Mesenchymal stem cell (in vitro differentiated cells and primary cell): Measurements from ENCODE around the gene SEL1L2.

Experiments used
- DNase-seq: peaks from one replicate; pipeline ENCODE4 v3.0.0-alpha.2; 2013
- H2AFZ ChIP-seq: one replicate; pipeline ENCODE4 v1.6.1; 2013; ENCODE audit warnings: low read depth, mild to moderate bottlenecking, control low read depth, inconsistent platforms, low read length, moderate library complexity
- H2AK5ac ChIP-seq: 2 replicates; pipeline ENCODE4 v1.6.1; 2013; ENCODE audit warnings: low read length, moderate library complexity, mild to moderate bottlenecking, inconsistent platforms; ENCODE audit not compliant: severe bottlenecking
- H2BK120ac ChIP-seq: one replicate; pipeline ENCODE4 v1.6.1; 2013; ENCODE audit warnings: low read depth, mild to moderate bottlenecking, inconsistent platforms, low read length, moderate library complexity
- H2BK12ac ChIP-seq, 2 experiments: one replicate each; pipeline ENCODE4 v1.6.1; 2013; ENCODE audit warnings: inconsistent platforms in 2 of 2, low read length in 2 of 2, mild to moderate bottlenecking in 2 of 2, moderate library complexity in 2 of 2, control low read depth in 1 of 2
- H2BK15ac ChIP-seq: one replicate; pipeline ENCODE4 v1.6.1; 2013; ENCODE audit warnings: mild to moderate bottlenecking, low read depth, inconsistent platforms; ENCODE audit not compliant: poor library complexity, severe bottlenecking
- H2BK5ac ChIP-seq: 2 replicates; pipeline ENCODE4 v1.6.1; 2013; ENCODE audit warnings: low read depth, mild to moderate bottlenecking, low read length, control low read depth, inconsistent platforms; ENCODE audit not compliant: poor library complexity, severe bottlenecking
- H3K14ac ChIP-seq, 2 experiments: one replicate each; pipeline ENCODE4 v1.6.1; 2013; ENCODE audit warnings: inconsistent platforms in 2 of 2, low read length in 2 of 2, control low read depth in 1 of 2, mild to moderate bottlenecking in 1 of 2, moderate library complexity in 1 of 2
- H3K18ac ChIP-seq, 2 experiments: one replicate each; pipeline ENCODE4 v1.6.1; 2013; ENCODE audit warnings: inconsistent platforms in 2 of 2, low read length in 2 of 2, control low read depth in 1 of 2, low read depth in 1 of 2, mild to moderate bottlenecking in 1 of 2
- H3K23ac ChIP-seq, 2 experiments: one replicate each; pipeline ENCODE4 v1.6.1; 2013; ENCODE audit warnings: inconsistent platforms in 2 of 2, low read length in 2 of 2, mild to moderate bottlenecking in 2 of 2, moderate library complexity in 2 of 2, control low read depth in 1 of 2
- H3K27ac ChIP-seq: 2 replicates; pipeline ENCODE4 v1.5.1; 2013; ENCODE audit warnings: mild to moderate bottlenecking, moderate library complexity, low read length, control low read depth, inconsistent platforms; ENCODE audit not compliant: poor library complexity, severe bottlenecking
- H3K27me3 ChIP-seq, 2 experiments: 2 replicates each; pipeline versions ENCODE4 v1.6.1 to v1.7.0; 2013; ENCODE audit warnings: low read length in 2 of 2, mild to moderate bottlenecking in 2 of 2, moderate library complexity in 2 of 2, control low read depth in 1 of 2, inconsistent platforms in 1 of 2; ENCODE audit not compliant: control insufficient read depth in 1 of 2, insufficient read depth in 1 of 2
- H3K36me3 ChIP-seq, 2 experiments: 2 replicates each; pipeline versions ENCODE4 v1.6.1 to v1.7.0; 2013; ENCODE audit warnings: low read length in 2 of 2, control low read depth in 1 of 2, inconsistent platforms in 1 of 2, low read depth in 1 of 2, mild to moderate bottlenecking in 1 of 2; ENCODE audit not compliant: insufficient read depth in 2 of 2, control insufficient read depth in 1 of 2
- H3K4ac ChIP-seq, 2 experiments: one replicate each; pipeline ENCODE4 v1.6.1; 2013; ENCODE audit warnings: inconsistent platforms in 2 of 2, low read length in 2 of 2, mild to moderate bottlenecking in 2 of 2, moderate library complexity in 2 of 2, control low read depth in 1 of 2, low read depth in 1 of 2
- H3K4me1 ChIP-seq: 2 replicates; pipeline ENCODE4 v1.6.1; 2013; ENCODE audit warnings: low read depth, low read length, control low read depth; ENCODE audit not compliant: control insufficient read depth, insufficient read depth
- H3K4me2 ChIP-seq: 2 replicates; pipeline ENCODE4 v1.6.1; 2013; ENCODE audit warnings: low read length, mild to moderate bottlenecking, inconsistent platforms; ENCODE audit not compliant: poor library complexity, severe bottlenecking
- H3K4me3 ChIP-seq, 2 experiments: 2 replicates each; pipeline versions ENCODE4 v1.5.1 to v1.7.0; 2013; ENCODE audit warnings: low read length in 2 of 2, mild to moderate bottlenecking in 2 of 2, control low read depth in 1 of 2, low read depth in 1 of 2; ENCODE audit not compliant: insufficient read depth in 1 of 2
- H3K79me1 ChIP-seq: replicated peaks from 2 replicates; pipeline ENCODE4 v1.6.1; 2013; ENCODE audit warnings: mild to moderate bottlenecking, control low read depth, low read length, inconsistent platforms; ENCODE audit not compliant: poor library complexity, severe bottlenecking
- H3K9ac ChIP-seq: 2 replicates; pipeline ENCODE4 v1.7.0; 2013; ENCODE audit warnings: mild to moderate bottlenecking, low read length, moderate library complexity
- H3K9me3 ChIP-seq: 2 replicates; pipeline ENCODE4 v1.7.0; 2013; ENCODE audit warnings: mild to moderate bottlenecking, low read length; ENCODE audit not compliant: control insufficient read depth
- H4K8ac ChIP-seq: one replicate; pipeline ENCODE4 v1.6.1; 2013; ENCODE audit warnings: inconsistent platforms, mild to moderate bottlenecking, low read length, moderate library complexity
- H4K91ac ChIP-seq: one replicate; pipeline ENCODE4 v1.6.1; 2013; ENCODE audit warnings: mild to moderate bottlenecking, low read length, inconsistent platforms
- WGBS: methylation state at CpG from one replicate; pipeline ENCODE4 v1.1.7; 2013; ENCODE audit warnings: mixed read lengths; 5-methylcytosine and 5-hydroxymethylcytosine counted together

SEL1L2 gene

DNA sequence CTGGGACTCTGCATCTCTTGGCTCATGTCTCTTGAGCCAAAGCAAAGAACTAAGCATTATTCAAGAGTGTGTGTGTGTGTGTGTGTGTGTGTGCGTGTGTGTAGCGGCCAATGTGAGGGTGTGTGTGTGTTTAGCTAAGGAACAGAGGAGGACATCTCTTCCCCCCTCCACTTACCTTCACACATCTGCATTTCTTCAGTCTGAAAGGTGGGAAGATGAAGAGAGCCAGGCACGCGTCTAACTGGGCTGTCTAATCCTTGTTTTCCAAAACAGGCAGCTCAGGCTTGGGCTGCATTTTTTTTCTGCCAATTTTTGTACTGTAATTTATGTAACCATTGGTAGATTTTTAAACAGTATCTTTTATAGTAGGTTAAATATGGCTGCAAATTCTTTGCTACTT lies 146.1 kb downstream of the SEL1L2 start:
- Histone ChIP-seq H3K4me3 (no peak overlapping the region), H3K79me1 (no peaks in the 10 kb centered on the region), H2BK120ac (no peak overlapping the region), H3K36me3 (no peaks in the 10 kb centered on the region), H3K18ac (no peak overlapping the region), H3K4me1 (no peaks in the 10 kb centered on the region), H3K27me3 (peaks cover 5 to 11% of the 10 kb centered on the region in 2 experiments), H3K14ac (no peak overlapping the region), H3K4me2 (no peak overlapping the region), H4K91ac (no peak overlapping the region), H2BK12ac (no peak overlapping the region), H3K9ac (no peak overlapping the region), H3K23ac (no peak overlapping the region), H2AFZ (no peak overlapping the region), H3K27ac (no peak overlapping the region), H2BK15ac (no peak overlapping the region), H3K4ac (no peak overlapping the region), H2AK5ac (no peak overlapping the region), H3K9me3 (no peaks in the 10 kb centered on the region), H4K8ac (no peak overlapping the region), H2BK5ac (no peak overlapping the region)
- no peak for DNase-seq
- WGBS: 96% methylated on average over 2 of the region's 4 CpGs

DNA sequence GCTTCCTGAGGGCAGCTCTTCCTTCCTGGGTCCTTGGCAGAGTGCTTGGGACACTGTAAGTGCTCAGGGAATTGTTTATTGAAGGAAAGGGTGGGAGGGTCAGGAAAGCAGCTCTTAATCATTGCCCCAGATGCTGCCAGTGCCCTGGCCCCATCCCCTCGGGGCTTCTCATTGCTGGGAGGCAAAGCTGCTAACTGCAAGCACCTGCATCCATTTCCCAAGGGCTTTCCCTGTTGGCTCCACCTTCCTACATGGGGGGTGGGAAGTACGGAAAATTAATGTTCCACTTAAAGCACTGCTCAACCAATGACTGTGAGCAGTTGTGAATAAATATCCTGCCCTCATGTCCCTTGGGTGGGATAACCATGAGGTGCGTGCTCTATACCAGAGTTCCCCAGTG lies 149.2 kb downstream of the SEL1L2 start:
- H3K9ac ChIP-seq: no peak overlapping the region
- no peak overlapping the region for H3K18ac ChIP-seq
- no peak for DNase-seq
- H3K4me2 ChIP-seq: no peak overlapping the region
- H3K27me3 ChIP-seq: peaks cover 5 to 11% of the 10 kb centered on the region in 2 experiments
- H2BK12ac ChIP-seq: no peak overlapping the region
- H2AFZ ChIP-seq: no peak overlapping the region
- H3K23ac ChIP-seq: no peak overlapping the region
- H3K4me1 ChIP-seq: peaks cover 4% of the 10 kb centered on the region
- H3K27ac ChIP-seq: no peak overlapping the region
- no peak overlapping the region for H2BK5ac ChIP-seq
- H4K8ac ChIP-seq: no peak overlapping the region
- no peak overlapping the region for H2BK120ac ChIP-seq
- no peak overlapping the region for H3K4me3 ChIP-seq
- WGBS: 67% methylated on average over 2 of the region's 3 CpGs
- H2BK15ac ChIP-seq: no peak overlapping the region
- no peak overlapping the region for H3K14ac ChIP-seq
- H2AK5ac ChIP-seq: no peak overlapping the region
- H4K91ac ChIP-seq: no peak overlapping the region
- no peaks in the 10 kb centered on the region for H3K36me3 ChIP-seq
- H3K4ac ChIP-seq: no peak overlapping the region
- no peaks in the 10 kb centered on the region for H3K9me3 ChIP-seq
- no peaks in the 10 kb centered on the region for H3K79me1 ChIP-seq

DNA sequence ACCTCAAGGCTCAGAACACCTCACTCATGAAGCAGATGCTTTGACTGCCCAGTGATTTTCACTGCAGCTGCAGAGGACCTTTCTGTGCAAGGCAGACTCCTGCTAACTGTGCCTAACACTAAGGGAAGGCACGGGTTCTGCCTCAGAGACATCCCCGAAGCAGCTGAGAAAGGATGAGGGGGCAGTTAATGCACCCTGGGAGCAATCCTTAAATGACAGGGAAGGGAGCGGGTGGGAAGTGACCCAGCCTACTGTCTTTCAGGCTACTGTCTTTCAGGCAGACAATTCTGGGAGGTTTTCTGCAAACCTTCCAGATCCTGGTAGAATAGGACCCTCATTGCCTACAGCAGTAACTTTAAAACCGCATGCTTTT lies 150.3 kb downstream of the SEL1L2 start:
- H3K14ac ChIP-seq: no peak overlapping the region
- no peak overlapping the region for H2AFZ ChIP-seq
- H3K4me3 ChIP-seq: no peak overlapping the region
- H2BK12ac ChIP-seq: no peak overlapping the region
- H3K27ac ChIP-seq: no peak overlapping the region
- H3K4me2 ChIP-seq: no peak overlapping the region
- no peak overlapping the region for H3K9ac ChIP-seq
- H3K23ac ChIP-seq: no peak overlapping the region
- H2BK15ac ChIP-seq: no peak overlapping the region
- no peak for DNase-seq
- no peak overlapping the region for H3K18ac ChIP-seq
- no peaks in the 10 kb centered on the region for H3K9me3 ChIP-seq
- no peaks in the 10 kb centered on the region for H3K79me1 ChIP-seq
- H3K4me1 ChIP-seq: peaks cover 4% of the 10 kb centered on the region
- WGBS: 84% methylated on average over 4 of the region's 4 CpGs
- H3K36me3 ChIP-seq: no peaks in the 10 kb centered on the region
- no peak overlapping the region for H2BK120ac ChIP-seq
- no peak overlapping the region for H2BK5ac ChIP-seq
- H2AK5ac ChIP-seq: no peak overlapping the region
- H3K4ac ChIP-seq: no peak overlapping the region
- peaks cover 5 to 10% of the 10 kb centered on the region in 2 experiments for H3K27me3 ChIP-seq
- H4K8ac ChIP-seq: no peak overlapping the region
- no peak overlapping the region for H4K91ac ChIP-seq

DNA sequence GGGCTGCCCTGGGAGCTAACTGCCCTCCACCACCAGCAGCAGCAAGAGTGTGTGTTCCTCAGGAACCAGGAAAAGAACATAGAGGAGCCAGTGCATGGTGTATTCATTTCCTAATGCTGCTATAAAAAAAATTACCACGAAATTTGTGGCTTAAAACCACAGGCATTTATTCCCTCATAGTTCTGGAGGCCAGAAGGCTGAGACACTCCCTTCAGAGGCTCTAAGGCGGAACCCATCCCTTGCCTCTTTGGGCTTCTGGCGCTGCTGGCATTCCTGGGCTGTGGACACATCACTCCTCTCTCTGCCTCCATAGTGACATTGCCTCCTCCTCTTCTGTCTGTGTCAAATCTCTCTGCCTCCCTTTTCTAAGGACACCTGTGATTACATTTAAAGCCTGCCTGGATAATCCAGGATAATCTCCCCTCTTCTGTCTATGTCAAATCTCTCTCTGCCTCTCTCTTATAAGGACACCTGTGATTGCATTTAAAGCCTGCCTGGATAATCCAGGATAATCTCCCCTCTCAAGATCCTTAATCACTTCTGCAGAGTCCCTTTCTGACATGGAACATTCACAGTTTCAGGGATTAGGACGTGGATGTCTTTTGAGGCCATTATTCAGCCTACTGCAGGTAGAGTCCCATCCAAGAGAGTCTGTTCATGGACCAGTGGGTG lies 150.9 kb downstream of the SEL1L2 start:
- no peak overlapping the region for H3K4ac ChIP-seq
- no peak overlapping the region for H3K27ac ChIP-seq
- peak overlapping the region; percentile 40 for H3K9ac ChIP-seq
- H3K27me3 ChIP-seq: peaks cover 5 to 7% of the 10 kb centered on the region in 2 experiments
- H3K4me2 ChIP-seq: no peak overlapping the region
- 45% methylated on average over 4 of the region's 4 CpGs for WGBS
- H3K18ac ChIP-seq: no peak overlapping the region
- H2BK120ac ChIP-seq: no peak overlapping the region
- H2BK15ac ChIP-seq: no peak overlapping the region
- no peak overlapping the region for H2BK5ac ChIP-seq
- no peaks in the 10 kb centered on the region for H3K36me3 ChIP-seq
- no peak overlapping the region for H4K91ac ChIP-seq
- peaks cover 4% of the 10 kb centered on the region for H3K4me1 ChIP-seq
- H4K8ac ChIP-seq: no peak overlapping the region
- no peaks in the 10 kb centered on the region for H3K79me1 ChIP-seq
- no peak overlapping the region for H3K23ac ChIP-seq
- no peaks in the 10 kb centered on the region for H3K9me3 ChIP-seq
- H3K4me3 ChIP-seq: no peak overlapping the region
- no peak overlapping the region for H2AFZ ChIP-seq
- H2AK5ac ChIP-seq: no peak overlapping the region
- H2BK12ac ChIP-seq: no peak overlapping the region
- no peak for DNase-seq
- no peak overlapping the region for H3K14ac ChIP-seq
